T-helper 2 cell (primary cell): ENCODE results near the gene IP6K3.

ENCODE experiments used
- DNase-seq, 5 experiments: peaks; one replicate each; pipeline versions ENCODE4 v3.0.0 to v3.0.0-alpha.2; 2012 to 2022

Gene IP6K3

DNA sequence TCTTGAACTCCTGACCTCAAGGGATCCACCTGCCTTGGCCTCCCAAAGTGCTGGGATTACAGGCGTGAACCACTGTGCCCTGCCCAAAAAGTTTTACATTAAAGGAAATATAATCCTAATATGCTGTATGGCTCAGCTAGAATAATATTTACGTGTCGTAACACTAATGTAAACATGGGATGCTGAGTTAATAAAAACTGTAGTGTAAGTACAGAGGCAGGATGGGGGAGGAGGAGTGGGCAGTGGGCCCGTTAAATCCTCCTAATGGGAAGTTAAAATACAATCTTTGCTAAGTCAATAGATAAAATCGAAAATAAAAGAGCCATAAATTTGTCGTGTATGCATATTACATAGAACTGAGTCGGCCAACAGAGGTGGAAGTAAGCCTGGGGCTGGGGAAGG is 12.1 kb upstream of the IP6K3 start:
- no peak for DNase-seq

GRCh38 chr6:33757906-33758305 is 11.2 kb upstream of the IP6K3 start:
- DNase-seq, result no peak

DNA sequence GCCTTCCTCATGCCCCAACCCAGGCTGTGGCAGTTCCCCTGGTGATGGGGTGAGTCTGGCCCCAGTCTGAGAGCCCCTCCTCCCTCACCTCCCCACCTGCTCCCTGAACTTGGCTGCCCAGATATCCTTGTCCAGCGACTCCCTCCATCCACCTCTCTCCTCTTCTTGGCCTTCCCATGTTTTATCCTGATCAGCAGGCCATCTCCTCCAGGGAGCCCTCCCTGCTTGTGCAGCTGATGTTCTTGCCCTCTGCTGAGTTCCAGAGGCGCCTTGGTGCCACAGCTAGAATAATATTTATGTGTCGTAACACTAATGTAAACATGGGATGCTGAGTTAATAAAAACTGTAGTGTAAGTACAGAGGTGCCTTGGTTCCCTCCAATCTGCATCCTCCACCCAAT is 10.4 kb upstream of the IP6K3 start:
- DNase-seq, result no peak

GRCh38 chr6:33756211-33756954 is 9.7 kb upstream of the IP6K3 start:
- no peak for DNase-seq

DNA sequence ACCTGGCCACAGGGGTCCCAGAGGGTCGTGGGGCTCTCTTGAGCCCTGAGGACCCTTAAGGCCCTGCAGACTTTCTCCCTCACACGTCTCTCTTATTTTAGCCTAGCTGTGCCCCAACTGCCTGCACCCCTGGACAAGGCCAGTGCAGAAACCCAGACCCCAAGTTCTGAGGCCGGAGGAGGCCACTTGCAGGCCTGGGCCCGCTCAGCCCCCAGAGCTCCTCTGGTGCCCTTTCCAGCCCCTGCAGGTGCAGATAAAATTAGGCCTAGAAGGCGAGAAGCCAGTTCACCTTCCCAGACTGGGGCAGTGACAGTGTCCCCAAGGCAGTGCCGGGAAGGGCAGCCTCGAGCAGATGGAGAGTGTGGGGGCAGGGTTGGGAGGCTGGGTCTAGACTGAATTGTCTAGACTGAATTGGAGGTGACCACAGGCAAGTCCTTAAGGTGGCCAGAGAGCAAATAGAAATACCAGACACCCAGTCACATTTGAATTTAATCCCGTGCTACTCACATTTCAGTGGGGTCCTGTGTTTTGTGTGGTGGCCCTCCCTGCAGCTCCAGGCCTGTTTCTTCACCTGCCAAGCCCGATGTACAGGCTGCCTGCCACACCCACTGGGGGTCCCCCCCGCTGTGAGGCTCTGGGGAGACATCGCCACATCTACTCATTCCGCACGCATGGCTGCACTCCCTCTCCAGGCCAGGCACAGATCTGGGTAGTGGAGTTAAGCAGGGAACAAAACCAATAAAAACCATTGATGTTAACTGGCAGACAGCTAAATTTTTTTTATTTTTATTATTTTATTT is 8.6 kb upstream of the IP6K3 start:
- DNase-seq, result no peak

GRCh38 chr6:33754222-33754621 is 7.5 kb upstream of the IP6K3 start:
- DNase-seq, result no peak

DNA sequence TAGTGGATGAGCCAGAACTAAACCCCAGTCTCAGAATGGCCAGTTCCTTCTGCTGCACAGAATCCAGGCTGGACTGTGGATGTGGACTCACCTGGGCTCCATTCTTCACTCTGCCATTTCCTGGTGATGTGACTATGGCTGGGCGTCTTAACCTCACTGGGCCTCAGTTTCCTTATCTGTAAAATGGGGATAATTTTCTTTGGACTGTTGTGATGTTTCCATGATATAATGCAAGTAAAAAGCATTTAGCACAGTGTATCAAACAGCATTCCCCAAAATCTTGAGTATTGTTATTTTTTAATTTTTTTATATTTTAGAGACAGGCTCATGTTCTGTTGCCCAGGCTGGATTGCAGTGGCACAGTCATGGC is 5.9 kb upstream of the IP6K3 start:
- no peak for DNase-seq

DNA sequence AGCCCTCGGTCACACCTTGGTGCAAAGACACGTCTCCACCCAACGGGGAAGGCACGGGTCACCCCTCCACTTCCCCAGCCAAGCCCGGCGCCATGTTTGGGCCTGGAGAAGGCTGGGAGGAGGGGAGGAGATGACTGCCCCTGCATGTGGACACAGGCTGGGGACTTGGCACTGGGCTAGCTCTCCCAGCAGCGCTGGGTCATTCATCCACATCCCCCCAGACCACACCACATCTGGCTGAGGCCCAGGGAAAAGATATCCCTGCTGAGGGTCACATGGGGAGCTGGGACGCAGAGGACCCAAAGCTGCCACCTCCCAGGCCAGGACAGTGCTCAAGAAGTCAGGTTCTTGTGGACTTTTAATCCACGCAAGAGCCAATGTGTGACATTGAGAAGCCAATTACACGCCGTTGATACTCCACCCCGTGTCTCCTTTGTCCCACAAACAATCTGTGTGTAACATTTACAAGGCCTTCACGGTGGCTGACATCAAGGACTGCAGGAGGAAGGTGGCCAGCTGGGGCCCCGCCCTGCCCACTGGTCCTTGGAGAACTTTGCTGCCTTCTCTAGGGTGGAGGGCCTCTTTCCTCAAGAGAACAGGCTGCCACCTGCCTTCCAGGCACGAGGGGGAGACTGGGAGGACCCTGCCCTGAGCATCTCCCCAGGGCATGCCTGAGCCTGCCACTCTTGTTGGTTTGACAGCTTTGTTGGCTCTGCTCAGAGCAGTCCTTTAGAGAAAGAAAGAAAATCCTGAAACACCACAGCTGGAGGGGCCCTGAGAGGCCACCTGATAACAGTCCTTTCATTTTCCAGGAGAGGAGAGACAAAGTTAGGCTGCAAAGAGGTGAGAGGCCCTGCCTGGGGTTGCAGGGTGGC is 5.3 kb upstream of the IP6K3 start:
- DNase-seq, result no peak

- no peak for DNase-seq
Measured at GRCh38 chr6:33750244-33750991, 3.7 kb upstream of the IP6K3 start.

GRCh38 chr6:33749401-33749800 is 2.7 kb upstream of the IP6K3 start:
- DNase-seq, result no peak

GRCh38 chr6:33748841-33749240 is 2.1 kb upstream of the IP6K3 start:
- DNase-seq, result no peak

DNA sequence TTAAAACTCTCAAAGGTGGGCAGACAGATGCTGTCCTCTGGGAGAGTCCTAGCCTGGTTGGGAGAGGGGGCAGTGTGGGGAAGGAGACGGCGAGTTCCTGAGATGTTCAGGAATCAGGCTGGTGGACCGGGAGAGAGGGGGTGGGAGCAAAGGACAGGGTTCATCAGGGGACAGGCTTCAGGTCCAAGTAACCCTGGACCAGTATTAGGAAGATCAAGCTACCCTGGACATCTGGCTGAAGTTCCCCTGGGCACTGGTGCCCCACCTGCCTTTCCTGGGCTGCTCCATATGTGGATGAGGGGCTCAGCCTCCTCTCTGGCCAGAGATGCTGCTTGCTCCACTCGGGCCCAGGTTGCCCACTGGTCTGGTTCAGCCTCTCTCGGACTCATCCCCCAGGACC is 1.1 kb upstream of the IP6K3 start:
- DNase-seq, result no peak

DNA sequence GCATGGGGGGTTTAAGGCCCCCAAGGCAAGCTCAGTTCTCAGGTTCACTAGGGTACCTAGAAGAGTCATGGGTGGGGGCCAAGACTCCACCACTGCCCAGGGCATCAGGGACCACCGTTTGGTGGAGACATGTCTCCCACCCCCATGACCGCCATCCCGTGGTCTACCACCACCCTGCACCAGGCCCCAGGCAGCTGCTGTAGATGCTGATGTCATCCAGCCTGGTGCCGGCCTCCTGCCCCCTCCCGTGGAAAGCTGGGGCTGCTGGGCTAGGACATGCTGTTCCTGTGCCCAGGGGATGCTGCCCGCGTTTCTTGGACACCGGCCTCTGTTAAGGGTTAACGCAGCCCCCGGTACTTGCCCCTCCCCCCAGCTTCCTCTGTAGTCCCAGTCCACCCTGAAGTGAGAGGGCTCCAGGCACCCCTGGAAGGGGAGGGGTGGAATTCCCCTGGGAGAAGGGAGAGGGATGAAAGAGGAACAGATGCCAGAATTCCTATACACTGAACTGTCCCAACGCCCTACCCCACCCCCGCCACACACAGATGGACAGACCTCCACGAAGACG is 587 bp downstream of the IP6K3 start:
- DNase-seq, result no peak

DNA sequence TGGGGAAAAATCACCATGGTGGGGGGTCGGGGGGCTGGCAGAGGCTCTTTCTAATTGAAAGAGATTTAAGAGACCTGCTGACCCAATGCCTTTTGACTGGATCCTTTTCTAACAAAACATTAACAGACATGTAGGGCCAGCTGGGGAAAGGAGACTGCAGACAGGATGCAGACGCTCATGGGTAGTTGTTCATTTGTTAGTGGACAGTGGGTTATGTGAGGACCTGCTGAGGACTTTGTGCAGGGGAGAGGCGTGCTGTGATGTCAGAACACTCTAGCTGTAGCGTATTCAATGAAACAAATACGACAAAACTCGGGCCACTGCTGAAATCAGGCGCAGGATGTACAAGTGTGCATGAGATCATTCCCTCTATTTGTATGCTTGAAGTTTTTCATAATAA is 1.2 kb downstream of the IP6K3 start:
- no peak for DNase-seq

DNA sequence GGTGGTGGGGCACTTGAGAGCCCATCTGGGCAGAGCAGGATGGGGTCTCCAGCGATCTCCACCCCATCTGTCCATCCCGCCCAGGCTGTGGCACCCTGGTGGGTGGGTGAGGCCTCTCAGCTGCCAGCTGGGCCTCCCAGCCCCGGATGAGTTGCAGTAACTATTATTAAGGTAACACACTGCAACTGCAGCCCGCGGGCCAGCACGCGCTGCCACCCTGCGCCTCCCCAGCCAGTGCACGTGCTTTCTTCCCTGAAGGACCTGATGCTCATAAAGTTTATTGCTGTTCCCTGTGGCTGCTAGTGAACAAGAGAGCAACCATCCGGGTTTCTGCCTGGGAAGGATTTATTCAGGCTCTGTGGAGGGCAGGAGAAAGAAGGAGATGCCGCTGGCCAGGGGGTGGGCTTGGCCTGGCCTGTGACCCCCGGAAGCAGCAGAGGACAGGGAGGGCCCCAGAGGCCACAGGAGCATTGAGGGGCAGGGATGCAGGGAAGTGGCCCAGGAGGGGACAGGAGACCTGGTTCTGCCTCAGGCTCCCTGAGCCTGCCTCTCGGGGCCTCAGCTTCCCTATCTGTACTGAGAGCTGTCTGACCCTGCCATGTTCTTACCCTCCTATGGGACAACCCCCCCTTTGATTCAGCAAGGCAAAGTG is 1.7 kb downstream of the IP6K3 start:
- no peak for DNase-seq

- peak; percentile 40 to 70 (median 60) for DNase-seq
Measured at GRCh38 chr6:33744001-33744848, 2.5 kb downstream of the IP6K3 start.

- no peak for DNase-seq
Measured at GRCh38 chr6:33742837-33743236, 3.9 kb downstream of the IP6K3 start.

- no peak for DNase-seq
Measured at GRCh38 chr6:33742092-33742491, 4.6 kb downstream of the IP6K3 start.

DNA sequence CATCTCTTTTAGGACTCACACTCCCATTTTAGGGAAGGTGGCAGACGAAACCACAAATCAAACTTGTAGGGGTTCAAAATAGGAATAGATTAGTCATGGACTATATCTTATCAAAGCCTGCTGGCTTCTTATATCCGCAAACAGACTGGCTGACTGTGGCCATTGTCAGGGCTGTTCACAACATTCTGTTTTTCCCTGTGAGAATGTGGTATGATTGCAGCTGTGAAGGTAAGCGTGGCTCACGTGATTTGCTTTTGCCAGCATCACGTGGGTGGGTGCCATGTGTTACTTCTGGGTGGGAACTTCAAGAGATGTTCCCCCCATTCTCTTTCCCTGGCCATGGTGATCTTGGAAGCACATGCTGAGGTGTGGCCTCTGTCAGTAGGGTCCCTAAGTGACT is 5.9 kb downstream of the IP6K3 start:
- DNase-seq, result no peak

DNA sequence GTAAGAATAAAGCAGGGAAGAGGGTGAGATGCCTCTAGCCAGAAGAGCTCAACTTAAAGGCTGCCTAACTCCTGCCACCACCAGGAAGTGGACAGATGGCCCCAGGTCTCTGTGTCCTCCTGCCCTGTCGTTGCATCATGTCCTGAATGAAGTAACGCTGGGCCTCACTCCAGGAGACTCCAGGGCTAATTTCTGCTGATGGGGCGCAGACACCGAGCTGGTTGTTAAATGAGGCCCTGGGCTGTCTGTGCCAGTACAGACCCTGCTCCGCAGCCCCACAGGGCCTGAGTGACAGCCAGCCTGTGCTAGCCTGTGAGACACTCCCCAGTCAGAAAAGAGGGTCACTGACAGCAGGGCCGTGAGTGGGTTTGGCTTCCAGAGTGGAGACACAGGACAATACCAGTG is 6.5 kb downstream of the IP6K3 start:
- no peak for DNase-seq

DNA sequence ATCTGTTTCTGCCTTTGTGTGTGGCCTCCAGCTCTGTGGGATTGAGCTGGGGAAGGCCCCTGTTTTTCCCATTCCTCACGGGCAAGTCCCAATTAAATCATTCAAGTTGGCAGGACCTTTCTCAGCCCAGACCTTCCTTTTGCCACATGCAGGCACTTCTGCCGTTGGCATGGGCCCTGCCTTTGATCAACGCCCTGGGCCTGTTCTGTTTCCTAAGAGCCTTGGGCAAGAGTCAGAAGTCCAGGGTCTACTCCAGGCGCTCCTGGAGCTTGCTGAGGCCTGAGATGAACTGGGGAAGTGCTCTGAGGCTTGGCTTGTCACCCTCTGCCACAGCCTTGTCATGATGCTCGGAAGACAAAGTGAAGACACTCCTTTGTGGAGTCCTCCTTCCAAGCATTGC is 7.1 kb downstream of the IP6K3 start:
- no peak for DNase-seq
